Caco-2 (cell line): ENCODE results near the gene HDAC4. TPM values are rescaled to one million over a fixed set of nuclear protein-coding genes. Genes with fewer than 3 reads are reported as not detected.

Source experiments
- BruUV-seq: library from RNA; stranded (reverse); fragments of 400-500 nt; replicated peaks from 2 replicates; lab custom pipeline; 2021; lab: Mats Ljungman, UMichigan
- CTCF ChIA-PET: fragments of 300-600 bp; sonication (Branson Sonifier 250); formaldehyde crosslinking; loops from one replicate; lab custom pipeline; 2022; ENCODE audit warnings: antibody characterized with exemption; lab: Charles Lee
- POLR2A ChIA-PET: fragments of 300-600 bp; sonication (Branson Sonifier 250); formaldehyde crosslinking; loops from one replicate; lab custom pipeline; 2022; ENCODE audit warnings: antibody characterized with exemption; lab: Charles Lee
- DNase-seq, 2 experiments: peaks; one replicate each; pipeline versions ENCODE4 v3.0.0 to v3.0.0-alpha.2; 2020 to 2022
- H3K27me3 ChIP-seq: replicated peaks from 2 replicates; pipeline ENCODE4 v1.6.0; 2011; ENCODE audit warnings: low read length; ENCODE audit not compliant: control insufficient read depth, insufficient read depth
- H3K36me3 ChIP-seq: 2 replicates; pipeline ENCODE4 v1.5.1; 2011; ENCODE audit warnings: low read length; ENCODE audit not compliant: control insufficient read depth, insufficient read depth
- H3K4me1 ChIP-seq: fragments of 250-450 bp; sonication (Bioruptor Pico); 2 replicates; pipeline ENCODE4 v1.5.1; 2020; ENCODE audit warnings: mild to moderate bottlenecking
- H3K4me3 ChIP-seq: 2 replicates; pipeline ENCODE4 v1.5.1; 2011; ENCODE audit warnings: low read depth, mild to moderate bottlenecking, control low read depth, low read length
- H3K9me3 ChIP-seq: fragments of 250-450 bp; sonication (Bioruptor Pico); 2 replicates; pipeline ENCODE4 v1.5.1; 2020; ENCODE audit warnings: mild to moderate bottlenecking, moderate library complexity
- H3K27ac Mint-ChIP-seq: one replicate; pipeline ENCODE4 v1.8.0; 2022; ENCODE audit warnings: mixed read lengths; ENCODE audit not compliant: unreplicated experiment
- H3K27me3 Mint-ChIP-seq: one replicate; pipeline ENCODE4 v1.8.0; 2022; ENCODE audit warnings: mixed read lengths; ENCODE audit not compliant: insufficient read depth, unreplicated experiment
- H3K36me3 Mint-ChIP-seq: one replicate; pipeline ENCODE4 v1.8.0; 2022; ENCODE audit warnings: mild to moderate bottlenecking, mixed read lengths; ENCODE audit not compliant: insufficient read depth, unreplicated experiment
- H3K4me1 Mint-ChIP-seq: one replicate; pipeline ENCODE4 v1.8.0; 2022; ENCODE audit warnings: low read depth, mixed read lengths; ENCODE audit not compliant: unreplicated experiment
- H3K4me3 Mint-ChIP-seq: one replicate; pipeline ENCODE4 v1.8.0; 2022; ENCODE audit warnings: mild to moderate bottlenecking, moderate library complexity, mixed read lengths; ENCODE audit not compliant: unreplicated experiment
- H3K9me3 Mint-ChIP-seq: one replicate; pipeline ENCODE4 v1.8.0; 2022; ENCODE audit warnings: mixed read lengths; ENCODE audit not compliant: unreplicated experiment
- intact Hi-C: fragments of 100-400 bp; cut with micrococcal nuclease; formaldehyde crosslinking; loops from one replicate; pipeline ENCODE4 v1.10.0; 2022; ENCODE audit not compliant: unreplicated experiment
- total RNA-seq: library from RNA; stranded (reverse); gene quantifications from 2 replicates; pipeline ENCODE4 v1.2.3, GENCODE V29; 2022
- TF ChIP-seq, protein P1 (sequence below), 2 experiments: fragments of 200-600 bp in 1 of 2; IDR thresholded peaks; 1 replicate in 1 of 2; 2 replicates in 1 of 2; pipeline versions ENCODE4 v1.5.1 to v1.8.0; 2011 to 2022; ENCODE audit warnings: antibody characterized with exemption in 1 of 2, control low read depth in 1 of 2, inconsistent platforms in 1 of 2, low read depth in 1 of 2, low read length in 1 of 2, mild to moderate bottlenecking in 1 of 2, moderate library complexity in 1 of 2; ENCODE audit not compliant: insufficient read depth in 1 of 2, severe bottlenecking in 1 of 2, unreplicated experiment in 1 of 2

The HDAC4 gene
- total RNA-seq, 1 experiment from 2014 or later = 15.5 TPM

GRCh38 chr2:239259173-239259572 is 141.6 kb downstream of the HDAC4 start:
- TF ChIP-seq, protein P1, sequence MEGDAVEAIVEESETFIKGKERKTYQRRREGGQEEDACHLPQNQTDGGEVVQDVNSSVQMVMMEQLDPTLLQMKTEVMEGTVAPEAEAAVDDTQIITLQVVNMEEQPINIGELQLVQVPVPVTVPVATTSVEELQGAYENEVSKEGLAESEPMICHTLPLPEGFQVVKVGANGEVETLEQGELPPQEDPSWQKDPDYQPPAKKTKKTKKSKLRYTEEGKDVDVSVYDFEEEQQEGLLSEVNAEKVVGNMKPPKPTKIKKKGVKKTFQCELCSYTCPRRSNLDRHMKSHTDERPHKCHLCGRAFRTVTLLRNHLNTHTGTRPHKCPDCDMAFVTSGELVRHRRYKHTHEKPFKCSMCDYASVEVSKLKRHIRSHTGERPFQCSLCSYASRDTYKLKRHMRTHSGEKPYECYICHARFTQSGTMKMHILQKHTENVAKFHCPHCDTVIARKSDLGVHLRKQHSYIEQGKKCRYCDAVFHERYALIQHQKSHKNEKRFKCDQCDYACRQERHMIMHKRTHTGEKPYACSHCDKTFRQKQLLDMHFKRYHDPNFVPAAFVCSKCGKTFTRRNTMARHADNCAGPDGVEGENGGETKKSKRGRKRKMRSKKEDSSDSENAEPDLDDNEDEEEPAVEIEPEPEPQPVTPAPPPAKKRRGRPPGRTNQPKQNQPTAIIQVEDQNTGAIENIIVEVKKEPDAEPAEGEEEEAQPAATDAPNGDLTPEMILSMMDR (IDR thresholded peaks at IDR 0.05; ENCODE audit: insufficient read depth in 1 of 2, low read depth in 1 of 2, low read length in 1 of 2, severe bottlenecking in 1 of 2, unreplicated experiment in 1 of 2) = no peak
- Mint-ChIP-seq H3K9me3 (peaks cover 19% of the 10 kb centered on the region), H3K27me3 (no peaks in the 10 kb centered on the region), H3K4me1 (no peaks in the 10 kb centered on the region), H3K4me3 (no peak overlapping the region), H3K27ac (no peak overlapping the region), H3K36me3 (no peaks in the 10 kb centered on the region)
- intact Hi-C loops = no loop called here
- no TSS peak for BruUV-seq
- ChIA-PET POLR2A (no interaction called here), CTCF (no interaction called here)
- DNase-seq = no peak
- no peaks in the 10 kb centered on the region for H3K9me3 ChIP-seq
- H3K4me1 ChIP-seq = no peaks in the 10 kb centered on the region
- no peak overlapping the region for H3K4me3 ChIP-seq
- H3K27me3 ChIP-seq = no peaks in the 10 kb centered on the region
- H3K36me3 ChIP-seq = no peaks in the 10 kb centered on the region

- H3K36me3 Mint-ChIP-seq = no peaks in the 10 kb centered on the region
- intact Hi-C loops = no loop called here
- BruUV-seq = no TSS peak
These were observed 142.6 kb downstream of the HDAC4 start for GRCh38 chr2:239258248-239258647.

GRCh38 chr2:239257511-239257937 is 143.3 kb downstream of the HDAC4 start:
- Histone ChIP-seq H3K4me1 (no peaks in the 10 kb centered on the region), H3K4me3 (no peak overlapping the region), H3K27me3 (no peaks in the 10 kb centered on the region), H3K36me3 (no peaks in the 10 kb centered on the region), H3K9me3 (no peaks in the 10 kb centered on the region)
- DNase-seq = no peak
- BruUV-seq = no TSS peak
- peaks cover 5% of the 10 kb centered on the region for H3K36me3 Mint-ChIP-seq
- TF ChIP-seq, protein P1 (IDR thresholded peaks at IDR 0.05; ENCODE audit: insufficient read depth in 1 of 2, low read depth in 1 of 2, low read length in 1 of 2, severe bottlenecking in 1 of 2, unreplicated experiment in 1 of 2) = no peak
- H3K9me3 Mint-ChIP-seq = peaks cover 19% of the 10 kb centered on the region
- ChIA-PET CTCF (no interaction called here), POLR2A (no interaction called here)
- H3K4me3 Mint-ChIP-seq = no peak overlapping the region
- no peak overlapping the region for H3K27ac Mint-ChIP-seq
- intact Hi-C loops = no loop called here
- H3K27me3 Mint-ChIP-seq = no peaks in the 10 kb centered on the region
- no peaks in the 10 kb centered on the region for H3K4me1 Mint-ChIP-seq

More at GRCh38 chr2:239258248-239258647, 142.6 kb downstream of the HDAC4 start:
- ChIA-PET POLR2A (no interaction called here), CTCF (no interaction called here)
- H3K27ac Mint-ChIP-seq = no peak overlapping the region
- H3K27me3 Mint-ChIP-seq = no peaks in the 10 kb centered on the region
- Histone ChIP-seq H3K36me3 (no peaks in the 10 kb centered on the region), H3K27me3 (no peaks in the 10 kb centered on the region), H3K4me1 (no peaks in the 10 kb centered on the region), H3K4me3 (no peak overlapping the region), H3K9me3 (no peaks in the 10 kb centered on the region)
- no peak overlapping the region for H3K4me3 Mint-ChIP-seq
- H3K4me1 Mint-ChIP-seq = no peaks in the 10 kb centered on the region
- TF ChIP-seq, protein P1 (IDR thresholded peaks at IDR 0.05; ENCODE audit: insufficient read depth in 1 of 2, low read depth in 1 of 2, low read length in 1 of 2, severe bottlenecking in 1 of 2, unreplicated experiment in 1 of 2) = no peak
- H3K9me3 Mint-ChIP-seq = peaks cover 19% of the 10 kb centered on the region
- DNase-seq = no peak
